Renal pelvis (tissue), 4 donors: Measurements from ENCODE around the gene STARD3. TPM values are rescaled to one million over a fixed set of nuclear protein-coding genes. Genes with fewer than 3 reads are reported as not detected.
A peak's percentile ranks its signal among the peaks of the same experiment; 100 is the strongest.

Experiments used
- DNase-seq: peaks from one replicate; pipeline ENCODE4 v3.0.0-alpha.2; 2013
- polyA plus RNA-seq, 3 donors: library from polyadenylated mRNA; unstranded; fragments of 120-200 nt; gene quantifications; one replicate each; pipeline ENCODE4 v1.2.1, GENCODE V29; 2013; ENCODE audit not compliant: insufficient read length in 3 of 3

STARD3 gene
- polyA plus RNA-seq, 3 donors, result 49.1 to 54.7 (median 54.3) TPM

- DNase-seq, result peak; percentile 60
Measured at GRCh38 chr17:39667945-39668924, 31.3 kb downstream of the STARD3 start, which contains the start of gene PNMT. Gene PNMT (plus strand): TSS chr17:39668453. CDS start chr17:39668476, 23 bp downstream.

GRCh38 chr17:39669897-39670735 is 33.2 kb downstream of the STARD3 start:
- no peak for DNase-seq

- no peak for DNase-seq
Measured at GRCh38 chr17:39670746-39671145, 33.8 kb downstream of the STARD3 start.

GRCh38 chr17:39671651-39672521 is 34.9 kb downstream of the STARD3 start:
- no peak for DNase-seq

- DNase-seq, result no peak
Measured at GRCh38 chr17:39672522-39673334, 35.8 kb downstream of the STARD3 start.

- DNase-seq, result no peak
Measured at GRCh38 chr17:39673335-39674081, 36.6 kb downstream of the STARD3 start.

- no peak for DNase-seq
Measured at GRCh38 chr17:39674179-39674578, 37.2 kb downstream of the STARD3 start.

GRCh38 chr17:39674702-39675389 is 37.9 kb downstream of the STARD3 start:
- peak; percentile 56 for DNase-seq

- no peak for DNase-seq
Measured at GRCh38 chr17:39675390-39676082, 38.6 kb downstream of the STARD3 start.

GRCh38 chr17:39676198-39676819 is 39.4 kb downstream of the STARD3 start:
- DNase-seq, result no peak

GRCh38 chr17:39677072-39677471 is 40.1 kb downstream of the STARD3 start:
- no peak for DNase-seq

- DNase-seq, result peak; percentile 86
Measured at GRCh38 chr17:39677542-39678339, 40.8 kb downstream of the STARD3 start.

GRCh38 chr17:39678340-39679116 is 41.6 kb downstream of the STARD3 start:
- no peak for DNase-seq

- DNase-seq, result no peak
Measured at GRCh38 chr17:39679521-39680192, 42.7 kb downstream of the STARD3 start.

GRCh38 chr17:39683295-39683939 is 46.5 kb downstream of the STARD3 start:
- no peak for DNase-seq
